H1 (cell line): ENCODE measurements around the gene VWF. TPM values are rescaled to one million over a fixed set of nuclear protein-coding genes. Genes with fewer than 3 reads are reported as not detected.

Source experiments
- KDM5A ChIP-seq: fragments of 200-600 bp; IDR thresholded peaks from 2 replicates; pipeline ENCODE4 v1.7.1; 2012; ENCODE audit warnings: mild to moderate bottlenecking, low read length, inconsistent platforms, mixed read lengths
- YY1 ChIP-seq: IDR thresholded peaks from 2 replicates; pipeline ENCODE4 v1.6.1; 2011; ENCODE audit warnings: low read depth, mild to moderate bottlenecking, low read length
- polyA plus RNA-seq, 7 experiments: library from polyadenylated mRNA; depleted of rRNA in 3 of 7; stranded (reverse) in 5 of 7; unstranded in 2 of 7; fragments of >200 nt in 5 of 7; fragments of 200-250 nt in 2 of 7; gene quantifications; 1 replicate in 5 of 7; 2 replicates in 1 of 7; 4 replicates in 1 of 7; pipeline versions ENCODE4 v1.2.1 to v1.2.3, GENCODE V29; 2011 to 2013; ENCODE audit warnings: missing spikeins in 2 of 7, mixed read lengths in 2 of 7
- total RNA-seq: library from RNA; stranded (reverse); fragmentation: NEBNext Ultra II Directional; extraction: Animal tissue kit (Norgen Biotek cat#: 25700); gene quantifications from 2 replicates; pipeline ENCODE4 v1.2.1, GENCODE V29; 2021
- TF ChIP-seq, protein P1 (sequence below), 3 experiments: IDR thresholded peaks; 1 replicate in 2 of 3; 2 replicates in 1 of 3; pipeline versions ENCODE4 v1.5.1 to v1.6.1; 2011; ENCODE audit warnings: low read length in 3 of 3, mild to moderate bottlenecking in 3 of 3, inconsistent platforms in 2 of 3, low read depth in 1 of 3, moderate library complexity in 1 of 3; ENCODE audit not compliant: insufficient read depth in 1 of 3; ENCODE audit errors: control extremely low read depth in 1 of 3
- TF ChIP-seq, protein P2 (sequence below): IDR thresholded peaks from 2 replicates; pipeline ENCODE4 v1.6.1; 2012; ENCODE audit warnings: inconsistent platforms

The VWF gene
- total and polyA plus RNA-seq, 2 of the 8 experiments (the other 6 are each of a cell fraction or from before 2014, with no cell fraction given): 0.39 to 0.60 TPM

DNA sequence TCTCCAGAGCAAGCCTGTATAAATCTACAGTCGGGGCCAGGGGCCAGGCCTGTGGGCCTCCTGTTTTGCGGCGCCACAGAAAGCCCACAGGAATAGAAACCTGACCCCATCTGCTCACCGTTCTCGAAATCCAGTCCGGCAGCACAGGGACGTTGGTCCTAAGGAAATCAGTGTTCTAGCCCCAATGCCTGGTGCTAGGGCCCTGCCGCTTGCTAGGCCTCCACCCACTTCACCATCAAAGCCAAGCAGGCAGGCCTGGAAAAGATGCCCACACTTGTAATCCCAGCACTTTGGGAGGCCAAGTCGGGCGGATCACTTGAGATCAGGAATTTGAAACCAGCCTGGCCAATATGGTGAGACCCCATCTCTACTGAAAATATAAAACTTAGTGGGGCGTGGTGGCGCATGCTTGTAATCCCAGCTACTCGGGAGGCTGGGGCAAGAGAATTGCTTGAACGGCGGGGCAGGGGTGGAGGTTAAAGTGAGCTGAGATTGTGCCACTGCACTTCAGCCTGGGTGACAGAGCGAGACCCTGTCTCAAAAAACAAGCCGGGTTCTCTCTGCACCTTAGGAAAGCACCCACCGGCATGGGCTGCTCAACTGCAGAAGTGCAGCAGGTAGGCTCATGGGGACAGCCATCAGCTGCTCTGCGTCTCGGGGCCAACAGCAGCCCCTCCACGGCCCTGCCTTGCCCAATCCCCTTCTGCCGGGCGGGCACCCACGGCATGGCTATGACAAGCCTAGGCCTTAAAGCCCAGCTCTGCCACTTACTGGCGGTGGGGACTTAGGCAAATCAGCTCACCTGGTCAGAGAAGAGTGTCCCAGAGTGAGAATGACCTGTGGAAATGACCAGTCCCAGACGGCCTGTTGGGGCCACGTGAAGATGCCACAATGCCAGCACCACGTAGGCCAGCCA lies 47.4 kb downstream of the VWF start (continued):
- TF ChIP-seq, protein P1, sequence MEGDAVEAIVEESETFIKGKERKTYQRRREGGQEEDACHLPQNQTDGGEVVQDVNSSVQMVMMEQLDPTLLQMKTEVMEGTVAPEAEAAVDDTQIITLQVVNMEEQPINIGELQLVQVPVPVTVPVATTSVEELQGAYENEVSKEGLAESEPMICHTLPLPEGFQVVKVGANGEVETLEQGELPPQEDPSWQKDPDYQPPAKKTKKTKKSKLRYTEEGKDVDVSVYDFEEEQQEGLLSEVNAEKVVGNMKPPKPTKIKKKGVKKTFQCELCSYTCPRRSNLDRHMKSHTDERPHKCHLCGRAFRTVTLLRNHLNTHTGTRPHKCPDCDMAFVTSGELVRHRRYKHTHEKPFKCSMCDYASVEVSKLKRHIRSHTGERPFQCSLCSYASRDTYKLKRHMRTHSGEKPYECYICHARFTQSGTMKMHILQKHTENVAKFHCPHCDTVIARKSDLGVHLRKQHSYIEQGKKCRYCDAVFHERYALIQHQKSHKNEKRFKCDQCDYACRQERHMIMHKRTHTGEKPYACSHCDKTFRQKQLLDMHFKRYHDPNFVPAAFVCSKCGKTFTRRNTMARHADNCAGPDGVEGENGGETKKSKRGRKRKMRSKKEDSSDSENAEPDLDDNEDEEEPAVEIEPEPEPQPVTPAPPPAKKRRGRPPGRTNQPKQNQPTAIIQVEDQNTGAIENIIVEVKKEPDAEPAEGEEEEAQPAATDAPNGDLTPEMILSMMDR (IDR thresholded peaks at IDR 0.05; ENCODE audit: control extremely low read depth in 1 of 3, insufficient read depth in 1 of 3, low read depth in 1 of 3, low read length in 3 of 3): no peak
- TF ChIP-seq, protein P2, sequence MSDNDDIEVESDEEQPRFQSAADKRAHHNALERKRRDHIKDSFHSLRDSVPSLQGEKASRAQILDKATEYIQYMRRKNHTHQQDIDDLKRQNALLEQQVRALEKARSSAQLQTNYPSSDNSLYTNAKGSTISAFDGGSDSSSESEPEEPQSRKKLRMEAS: no peak
- no peak for TF ChIP-seq YY1
- no peak for TF ChIP-seq KDM5A
